Inferior parietal cortex (tissue), 1 donor: Measurements from ENCODE around the gene NFIX.

Experiments used
- DNase-seq: peaks from one replicate; pipeline ENCODE4 v3.0.0-alpha.2; 2016; ENCODE audit errors: extremely low spot score

Gene NFIX

DNA sequence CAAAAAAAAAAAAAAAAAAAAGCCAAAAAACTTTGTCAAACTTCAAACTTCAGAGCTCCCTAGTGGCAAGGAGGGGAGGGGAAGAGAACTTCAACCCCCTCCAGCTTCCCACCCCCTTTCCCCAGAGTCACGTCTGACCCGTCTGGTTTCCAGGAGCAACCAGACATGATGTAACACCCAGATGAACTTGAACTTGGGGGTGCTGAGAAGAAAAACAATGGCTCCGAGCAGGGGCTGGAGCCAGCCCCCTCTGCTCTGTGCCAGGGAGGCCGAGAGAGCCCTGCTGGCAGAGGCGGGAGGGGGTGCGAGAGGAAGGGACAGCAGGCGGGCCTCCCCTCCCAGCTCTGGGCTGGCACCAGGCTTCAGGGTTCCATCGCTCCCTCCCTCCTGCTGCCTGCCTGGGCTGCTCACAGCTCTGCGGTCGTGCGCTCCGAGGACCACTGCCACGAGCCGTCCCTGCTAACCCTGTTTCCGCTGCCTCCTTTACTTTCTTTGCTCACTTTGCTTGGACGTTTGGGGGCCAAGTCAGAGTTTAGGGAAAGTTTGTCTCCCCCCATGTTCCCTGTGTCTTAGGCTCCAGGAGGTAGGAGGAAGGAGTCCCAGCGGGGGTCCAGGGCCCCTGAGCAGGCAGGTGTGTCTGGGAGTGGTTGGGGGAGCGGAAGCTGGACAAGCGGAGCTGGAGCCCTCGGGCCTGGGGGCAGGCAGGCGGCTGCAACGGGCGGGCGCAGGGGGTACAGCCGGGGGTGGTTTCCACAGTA lies 96.3 kb downstream of the NFIX start:
- no peak for DNase-seq

DNA sequence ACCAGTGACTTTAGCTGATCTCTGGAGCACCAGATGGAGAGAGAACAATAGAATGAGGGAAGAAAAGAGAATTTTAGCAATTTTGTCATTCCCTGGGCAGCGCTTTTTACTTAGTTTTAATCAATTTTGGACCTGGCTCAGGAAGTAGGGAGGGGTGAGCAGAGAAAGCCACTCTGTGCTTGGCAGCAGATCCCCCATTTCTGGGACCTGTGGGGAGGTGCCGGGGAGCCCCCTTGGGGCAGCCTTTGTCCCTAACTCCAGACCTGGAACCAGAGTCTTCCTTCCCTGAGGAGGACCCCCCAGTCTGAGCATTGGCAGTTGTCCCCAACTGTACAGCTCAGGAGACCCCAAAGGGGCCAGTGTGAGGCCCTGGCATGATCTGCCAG lies 96.9 kb downstream of the NFIX start:
- DNase-seq = no peak

DNA sequence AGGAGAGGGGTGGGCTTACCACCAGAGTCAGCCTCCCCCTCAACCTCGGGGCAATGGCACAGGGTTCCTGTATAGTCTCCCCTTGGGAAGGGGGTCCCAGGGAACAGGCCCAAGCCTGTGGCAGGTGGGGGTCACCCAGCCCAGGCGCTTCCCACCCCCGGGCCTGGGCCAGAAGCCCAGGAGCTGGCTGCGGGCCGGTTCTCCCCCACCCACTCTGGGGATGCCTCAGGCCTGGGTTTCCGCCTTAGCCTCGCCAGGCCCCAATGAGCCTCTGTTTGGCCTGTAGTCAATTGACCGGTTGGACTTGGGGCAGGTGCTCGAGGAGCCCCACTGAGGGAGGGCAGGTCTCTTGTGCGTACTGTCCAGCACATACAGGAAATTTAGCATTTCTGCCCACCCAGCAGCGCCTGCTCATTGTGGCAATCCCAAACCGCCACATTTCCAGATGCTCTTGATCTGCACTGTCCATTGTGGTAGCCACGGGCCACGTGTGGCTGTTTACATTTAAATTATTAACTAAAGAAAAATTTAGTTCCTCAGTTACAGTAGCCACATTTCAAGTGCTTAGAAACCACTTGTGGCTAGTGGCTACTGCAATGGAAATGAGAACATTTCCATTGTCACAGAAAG lies 97.4 kb downstream of the NFIX start:
- no peak for DNase-seq

DNA sequence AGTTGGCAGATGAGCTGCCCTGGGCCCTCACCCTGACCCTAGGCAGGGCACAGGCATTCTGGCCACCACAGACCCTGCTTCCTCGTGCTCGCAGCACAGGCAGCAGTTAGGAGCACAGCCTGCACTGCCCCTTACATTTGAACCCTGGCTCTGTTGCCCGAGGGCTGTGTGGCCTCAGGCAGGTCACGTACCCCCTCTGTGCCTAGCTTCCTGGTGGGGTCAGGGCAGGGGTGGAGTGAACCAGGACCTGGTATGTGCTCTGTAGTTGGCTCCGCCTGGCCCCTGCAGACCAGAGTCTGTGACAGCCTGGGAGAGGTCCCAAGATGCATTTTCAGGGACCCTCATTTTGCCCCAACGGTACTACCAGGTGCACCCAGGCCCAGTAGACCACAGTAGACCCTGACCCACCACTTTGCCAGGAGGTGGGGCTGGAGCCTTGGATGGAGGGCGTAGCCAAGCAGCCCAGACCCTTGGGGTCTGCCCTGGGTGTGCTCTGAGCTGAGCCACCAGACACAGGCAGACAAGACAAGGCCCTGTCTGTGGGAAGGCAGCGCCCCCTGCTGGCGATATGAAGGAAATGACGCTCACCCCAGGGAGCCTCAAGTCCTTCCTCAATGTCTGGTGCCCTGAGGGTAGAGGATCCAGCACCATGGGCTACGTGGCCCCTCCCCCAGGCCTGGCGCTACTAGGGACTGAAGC lies 98.3 kb downstream of the NFIX start:
- DNase-seq = peak; percentile 93

DNA sequence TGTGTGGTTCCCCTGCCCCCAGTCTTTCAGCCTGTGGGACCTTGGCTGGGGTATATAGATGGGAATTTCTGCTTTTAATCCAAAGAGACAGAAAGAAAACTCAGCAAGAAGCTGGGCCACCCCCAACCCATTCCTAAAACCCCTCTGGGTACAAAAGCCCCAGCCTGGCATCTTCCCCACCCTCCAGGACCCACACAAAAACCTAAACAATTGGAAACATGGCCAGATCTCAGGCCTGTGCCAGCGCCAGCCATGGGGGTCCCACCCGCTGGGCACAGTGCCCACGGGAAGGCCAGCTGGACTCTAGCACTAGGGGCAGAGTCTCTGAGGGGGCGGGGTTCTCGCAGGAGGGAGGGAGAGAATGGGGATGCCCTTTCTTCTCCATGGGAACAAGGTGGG lies 98.8 kb downstream of the NFIX start:
- no peak for DNase-seq

DNA sequence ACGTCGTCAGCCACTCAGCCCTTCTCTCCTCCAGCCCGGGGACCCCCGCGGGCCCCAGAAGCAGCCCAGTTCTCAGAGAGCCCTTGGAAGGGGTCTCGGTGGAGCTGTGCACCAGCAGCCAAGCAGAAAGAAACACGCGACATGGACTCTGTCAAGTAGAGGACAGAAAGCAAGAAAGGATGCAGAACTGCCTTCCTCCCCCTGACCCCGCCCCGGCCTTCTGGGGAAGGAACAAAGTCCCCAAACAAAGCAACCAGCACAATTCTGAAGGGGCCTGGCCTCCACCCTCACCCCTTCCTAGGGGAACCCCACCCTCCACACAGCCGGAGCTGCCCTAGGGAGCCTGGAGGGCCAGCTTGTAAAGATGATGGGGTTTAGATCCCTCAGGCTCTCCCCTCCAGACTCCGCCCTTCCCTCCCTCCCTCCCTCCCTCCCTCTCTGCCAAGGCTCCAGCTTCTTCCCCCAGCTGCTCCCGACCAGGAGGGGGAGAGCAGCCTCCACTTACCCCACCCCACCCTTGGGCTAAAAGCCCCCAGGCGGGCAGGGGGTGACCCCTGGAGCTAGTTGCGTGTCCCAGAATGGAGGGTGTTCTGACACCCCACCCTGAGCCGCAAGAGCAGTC lies 99.6 kb downstream of the NFIX start:
- DNase-seq = no peak

DNA sequence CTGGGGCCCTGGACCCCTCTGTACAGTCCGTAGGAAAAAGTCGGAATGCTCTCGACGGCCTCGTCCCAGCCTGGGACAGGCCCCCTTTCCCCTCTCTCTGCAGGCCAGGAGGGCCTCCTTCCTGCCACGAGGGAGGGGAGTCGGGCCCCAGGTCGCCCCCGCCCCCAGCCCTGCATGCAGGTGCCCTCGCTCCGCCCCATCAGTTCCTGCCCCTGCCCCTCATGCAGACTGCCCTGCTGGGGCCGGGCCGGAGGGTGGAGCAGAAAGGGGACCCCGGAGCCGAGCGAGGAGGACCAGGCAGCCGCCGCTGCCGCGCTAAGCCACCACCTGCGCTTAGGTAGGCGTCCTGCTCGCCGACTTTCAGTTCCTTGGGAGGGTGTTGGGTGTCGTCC lies 100.1 kb downstream of the NFIX start:
- no peak for DNase-seq

DNA sequence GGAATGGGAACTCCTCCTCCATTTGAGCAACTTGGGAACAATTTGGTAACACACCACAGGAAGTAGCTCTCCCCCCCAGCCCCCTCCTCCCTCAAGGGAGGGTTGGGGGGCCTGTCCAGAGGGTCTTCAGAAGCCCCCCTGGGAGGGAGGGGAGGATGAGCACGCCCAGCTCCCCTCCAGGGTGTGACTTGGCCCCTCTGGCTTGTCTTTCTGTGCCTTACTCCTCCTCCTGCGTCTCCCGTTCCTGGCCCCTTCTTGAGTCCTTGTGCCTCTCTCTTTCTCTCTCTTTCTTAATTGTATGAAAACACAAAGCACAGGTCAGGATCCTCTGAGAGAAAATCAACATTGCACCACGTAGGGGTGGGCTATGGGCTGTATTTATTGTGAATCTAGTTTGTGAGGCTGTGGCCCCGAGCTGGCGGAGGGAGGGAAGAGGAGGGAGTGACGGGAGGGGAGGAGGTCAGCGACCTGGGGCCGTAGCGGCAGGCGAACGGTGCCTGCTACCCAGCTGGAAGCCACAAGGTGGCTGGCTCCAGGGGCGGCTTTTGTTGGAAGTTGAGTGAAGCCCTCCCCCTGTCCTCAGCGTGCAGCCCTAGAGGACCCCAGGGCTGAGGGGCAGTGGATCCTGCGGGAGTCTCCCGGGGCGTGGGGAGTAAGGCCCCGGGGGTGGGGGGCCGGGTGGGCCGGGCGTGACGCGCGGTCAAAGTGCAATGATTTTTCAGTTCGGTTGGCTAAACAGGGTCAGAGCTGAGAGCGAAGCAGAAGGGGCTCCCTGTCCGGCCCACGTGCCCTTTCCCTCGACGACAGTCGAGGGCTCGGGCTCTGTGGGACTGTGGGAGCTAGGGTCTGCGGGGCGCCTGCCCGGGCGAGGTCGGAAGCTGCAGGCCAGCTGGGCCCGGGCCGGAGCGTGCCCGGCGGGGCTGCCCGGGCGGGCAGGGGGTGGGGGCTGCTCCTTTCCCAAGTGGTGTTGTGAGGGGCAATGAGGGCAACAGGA lies 101.0 kb downstream of the NFIX start:
- DNase-seq = no peak

DNA sequence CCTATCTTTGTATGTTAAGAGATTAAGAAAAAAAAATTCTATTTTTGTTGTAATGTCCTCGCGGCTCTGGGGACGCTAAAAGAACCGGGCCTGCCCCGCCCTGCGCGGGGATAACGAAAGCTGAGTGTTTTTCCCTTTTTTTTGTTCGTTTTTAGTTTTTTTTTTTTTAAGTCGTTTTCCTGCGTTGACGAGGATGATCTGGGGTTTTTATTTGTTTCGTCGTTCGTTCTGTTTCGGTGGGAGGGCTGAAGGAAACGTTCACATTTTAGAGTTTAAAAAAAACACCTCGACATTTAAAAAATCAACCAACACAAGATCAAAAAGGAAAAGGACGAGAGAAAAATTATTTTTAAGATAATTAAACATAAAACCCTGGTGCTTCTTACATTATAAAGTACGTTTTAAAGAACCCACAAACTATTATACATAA lies 101.8 kb downstream of the NFIX start:
- DNase-seq = no peak

DNA sequence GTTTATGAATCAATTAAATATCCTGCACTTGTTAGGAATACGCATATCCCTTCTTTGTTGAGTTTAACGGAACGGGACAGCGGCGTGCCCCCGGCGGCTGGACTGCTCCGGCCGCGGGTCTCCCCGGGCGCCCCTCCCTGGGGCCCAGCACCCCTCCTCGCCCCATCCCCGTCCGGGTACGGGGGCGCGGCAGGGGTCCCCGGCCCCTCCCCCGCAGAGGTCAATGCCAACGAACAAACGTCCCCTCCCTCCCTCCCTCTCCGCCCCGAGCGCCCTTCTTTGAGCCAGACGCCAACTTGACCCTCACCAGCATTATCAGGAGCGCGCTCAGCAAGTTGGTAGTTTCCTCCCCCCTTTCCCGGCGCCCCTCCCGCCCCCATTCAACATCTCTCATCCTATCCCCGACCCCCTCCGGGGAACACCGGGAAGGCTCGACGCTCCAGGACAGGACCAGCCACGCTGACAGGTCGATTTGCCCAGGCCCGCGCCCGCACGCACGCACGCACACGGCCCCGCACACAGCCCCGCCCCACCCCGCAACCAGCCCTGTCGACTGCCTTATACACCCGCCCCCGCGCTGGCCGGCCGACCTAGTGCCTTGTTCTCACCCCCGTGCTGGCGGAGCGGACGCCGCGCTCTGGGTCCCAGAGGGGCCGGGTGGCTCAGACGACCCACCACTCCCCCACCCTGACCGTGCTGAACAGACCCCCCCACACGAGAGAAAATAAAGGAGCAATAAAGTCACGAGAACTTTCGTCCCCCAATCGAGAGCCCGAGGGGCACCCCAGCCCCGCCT lies 102.4 kb downstream of the NFIX start:
- no peak for DNase-seq

DNA sequence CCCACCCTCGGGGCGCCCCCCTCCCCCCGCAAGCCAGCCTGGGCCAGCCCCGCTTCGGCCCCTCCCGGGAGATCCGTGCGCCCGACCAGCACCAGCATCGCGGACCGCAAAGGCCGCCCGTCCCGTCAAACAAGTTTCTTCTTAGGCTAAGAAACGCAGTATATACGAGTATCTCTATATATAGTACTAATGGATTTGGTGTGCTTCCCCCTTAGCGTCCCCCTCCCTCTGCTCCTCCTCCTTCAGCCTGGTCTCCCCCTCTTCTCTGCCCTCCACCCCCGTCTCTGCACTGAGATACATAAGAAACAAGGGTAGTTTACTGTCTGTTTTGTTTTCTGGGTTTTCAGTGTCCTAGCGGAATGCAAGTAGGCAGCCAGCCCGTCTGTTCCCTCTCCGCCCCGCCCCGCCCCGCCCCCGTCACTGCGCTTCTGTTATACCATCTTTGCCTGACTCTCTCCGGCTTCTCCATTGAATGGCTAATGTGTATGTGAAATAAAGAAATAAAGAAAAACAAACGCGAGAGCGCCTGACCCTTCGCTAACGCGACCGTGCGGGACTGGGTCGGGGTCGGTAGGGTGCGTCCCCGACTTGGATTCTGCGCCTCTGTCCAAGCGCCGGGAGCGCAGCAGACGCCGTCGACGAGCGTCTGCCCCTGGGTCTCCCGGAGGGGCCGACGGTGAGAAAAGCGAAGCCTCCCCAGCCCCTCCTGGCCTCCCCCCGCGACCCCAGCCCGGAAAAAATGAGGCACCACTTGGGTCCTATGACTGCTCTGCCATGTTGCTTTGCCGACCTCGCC lies 103.2 kb downstream of the NFIX start:
- DNase-seq = no peak

DNA sequence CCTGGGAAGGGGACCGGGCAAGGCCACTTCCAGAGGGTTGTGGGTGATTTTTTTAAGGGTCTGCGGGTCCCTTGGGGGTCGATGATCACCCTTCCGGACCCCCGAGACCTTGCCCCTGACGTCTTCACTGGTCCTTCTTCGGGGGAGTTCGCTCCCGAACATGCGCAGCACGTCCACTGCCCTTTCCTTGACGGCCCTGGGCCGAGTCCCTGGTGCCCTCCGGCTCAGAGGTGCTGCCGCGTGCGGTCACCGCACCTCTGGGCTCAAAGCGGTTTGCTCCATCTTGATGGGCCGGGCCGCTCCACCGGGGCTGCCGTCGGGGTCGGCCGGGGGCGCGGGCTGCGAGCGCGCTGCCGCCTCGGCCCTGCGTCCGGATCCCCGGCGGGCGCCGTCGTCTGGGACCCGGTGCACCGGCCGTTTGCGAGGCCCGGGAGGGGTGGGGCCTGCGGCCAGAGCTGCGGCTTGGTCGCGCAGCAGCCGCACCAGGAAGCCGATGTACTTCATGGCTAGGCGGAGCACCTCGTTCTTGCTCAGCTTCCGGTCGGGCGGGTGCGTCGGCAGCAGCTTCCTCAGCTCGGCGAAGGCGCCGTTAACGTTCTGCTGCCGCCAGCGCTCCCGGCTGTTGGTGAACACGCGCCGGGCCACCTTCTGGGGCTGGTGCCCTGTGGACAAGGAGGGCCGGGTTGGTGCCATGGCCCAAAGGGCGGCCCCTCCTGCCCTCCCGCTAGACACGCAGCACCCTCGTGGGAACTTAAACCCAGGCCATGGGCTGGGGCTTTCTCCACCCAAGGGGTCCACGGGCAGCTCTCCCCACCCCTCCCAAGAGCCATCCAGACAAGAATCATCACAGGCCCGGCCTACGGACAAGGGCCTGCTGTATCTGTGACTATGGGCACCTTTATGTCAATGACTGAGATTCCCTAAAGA lies 104.1 kb downstream of the NFIX start:
- no peak for DNase-seq

DNA sequence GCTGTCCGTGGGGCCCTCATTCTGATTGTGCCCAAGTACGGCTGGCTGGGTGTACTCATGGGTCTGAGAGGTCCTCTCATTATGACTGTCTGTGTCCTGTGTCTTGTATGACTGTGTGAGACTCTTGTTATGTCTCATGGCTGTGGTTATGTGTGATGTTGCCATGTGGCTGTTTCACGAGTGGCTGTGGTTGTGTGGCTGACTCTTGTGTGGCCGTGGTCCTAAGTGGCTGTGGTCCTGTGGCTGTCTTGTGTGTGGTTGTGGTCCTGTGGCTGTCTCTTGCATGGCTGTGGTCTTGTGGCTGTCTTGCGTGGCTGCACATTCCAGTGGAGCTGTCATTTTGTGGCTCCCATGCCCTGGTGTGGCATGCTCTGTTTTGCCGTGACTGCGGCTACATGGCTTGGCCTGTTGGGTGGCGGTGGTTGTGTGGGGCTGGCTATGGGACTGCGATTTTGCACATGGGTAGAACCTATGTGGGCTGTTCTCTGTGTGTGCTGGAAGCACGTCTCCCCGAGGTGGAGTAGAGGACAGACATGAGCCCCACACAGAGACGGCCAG lies 104.8 kb downstream of the NFIX start:
- no peak for DNase-seq

DNA sequence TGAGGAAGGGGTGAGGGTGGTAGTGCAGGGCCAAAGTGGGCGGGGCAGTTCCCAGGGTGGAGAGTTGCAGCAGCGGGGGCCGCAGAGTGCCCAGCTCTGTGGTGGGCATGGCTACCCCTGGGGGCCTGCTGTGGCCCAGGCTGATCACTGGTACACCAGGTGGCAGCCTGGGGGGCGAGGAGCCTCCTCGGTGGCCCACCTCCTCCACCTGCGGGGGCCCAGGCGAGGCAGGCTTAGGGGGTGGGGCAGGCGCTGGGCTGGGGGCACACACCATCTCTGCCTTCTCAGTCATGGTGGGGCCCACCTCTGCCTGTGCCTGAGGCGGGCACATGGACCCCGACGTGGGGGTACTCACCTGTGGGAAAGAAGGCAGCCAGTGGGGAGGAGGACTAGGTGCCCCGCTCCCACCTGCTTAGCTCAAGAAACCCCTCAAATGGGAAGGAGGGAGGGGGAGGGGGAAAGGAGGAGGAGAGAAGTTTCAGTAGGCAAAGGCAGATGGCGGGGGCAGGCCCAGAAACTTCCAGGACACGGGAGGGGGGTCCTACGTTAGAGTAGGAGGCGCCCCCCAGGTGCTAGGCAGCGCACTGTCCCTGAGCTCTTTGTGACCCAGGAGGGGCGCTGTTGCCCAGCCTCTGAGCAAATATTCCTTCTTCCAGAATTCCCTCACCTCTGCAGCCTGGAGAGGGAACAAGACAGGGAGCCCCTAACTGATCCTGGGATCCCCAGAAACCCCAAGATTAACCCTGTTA lies 105.7 kb downstream of the NFIX start:
- DNase-seq = no peak

DNA sequence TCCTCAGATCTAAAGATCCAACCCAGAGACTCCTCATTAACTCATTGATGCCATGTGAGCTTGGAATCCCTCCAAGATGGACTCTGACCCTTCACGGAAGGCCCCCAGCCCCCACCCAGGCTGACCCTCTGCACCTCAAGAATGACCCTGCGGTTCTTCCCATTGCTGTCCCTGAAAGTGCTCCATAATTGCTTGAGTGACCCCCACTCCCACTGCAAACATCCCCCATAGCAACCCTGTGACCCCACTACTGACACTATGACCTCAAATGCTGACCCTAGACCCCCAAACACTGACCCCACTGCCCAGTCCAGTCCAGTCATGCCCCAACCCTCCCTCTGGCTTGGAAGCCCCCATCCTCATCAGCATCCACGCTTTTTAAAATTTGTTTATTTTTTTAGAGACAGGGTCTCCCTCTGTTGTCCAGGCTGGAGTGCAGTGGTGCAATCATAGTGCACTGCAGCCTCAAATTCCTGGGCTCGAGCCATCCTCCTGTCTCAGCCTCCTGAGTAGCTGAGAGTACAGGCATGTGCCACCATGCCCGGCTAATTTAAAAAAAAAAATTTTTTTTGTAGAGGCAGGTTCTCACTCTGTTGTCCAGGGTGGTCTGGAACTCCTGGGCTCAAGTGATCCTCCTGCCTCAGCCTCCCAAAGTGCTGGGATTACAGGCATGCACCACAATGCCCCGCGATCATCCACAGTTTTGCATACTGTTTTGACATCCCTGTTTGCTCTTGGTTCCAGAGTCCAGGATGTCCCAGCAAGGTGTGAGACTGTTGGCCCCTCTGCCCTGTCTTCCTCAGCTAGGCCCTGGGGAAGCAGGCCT lies 106.5 kb downstream of the NFIX start:
- no peak for DNase-seq

DNA sequence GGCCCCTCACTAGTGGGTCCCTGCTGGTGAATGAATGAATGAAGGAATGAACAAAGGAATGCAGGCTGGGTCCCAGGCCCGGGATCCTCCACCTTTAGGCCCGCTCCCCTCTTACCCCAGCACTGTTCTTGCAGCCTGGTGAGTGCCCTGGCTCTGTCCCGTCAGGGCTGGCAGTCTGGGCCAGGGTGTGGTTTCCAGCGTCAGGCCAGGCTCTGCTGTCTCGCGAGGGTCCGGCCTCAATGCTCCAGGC lies 107.1 kb downstream of the NFIX start:
- DNase-seq = no peak
